ENCODE measurements around the gene TSSK1B.

TSSK1B gene

GRCh38 chr5:113448252-113448651, 13.5 kb upstream of the TSSK1B start:
- no peak overlapping the region for H3K9ac ChIP-seq (ENCODE audit: low read depth in 1 of 2, low read length in 2 of 2)

GRCh38 chr5:113447498-113448050, 12.8 kb upstream of the TSSK1B start:
- Histone ChIP-seq H3K27ac (ENCODE audit: low read depth in 2 of 2, low read length in 2 of 2) (no peak overlapping the region), H3K9ac (ENCODE audit: low read depth in 1 of 2, low read length in 2 of 2) (no peak overlapping the region), H3K9me3 (ENCODE audit: control insufficient read depth in 2 of 2, low read length in 2 of 2) (no peaks in the 10 kb centered on the region), H3K27me3 (ENCODE audit: control insufficient read depth in 2 of 2, insufficient read depth in 2 of 2, low read length in 2 of 2) (no peaks in the 10 kb centered on the region), H3K36me3 (ENCODE audit: control insufficient read depth in 2 of 2, insufficient read depth in 2 of 2, low read length in 2 of 2) (no peaks in the 10 kb centered on the region), H3K4me1 (ENCODE audit: control insufficient read depth in 2 of 2, insufficient read depth in 2 of 2, low read length in 2 of 2) (no peaks in the 10 kb centered on the region), H3K4me3 (ENCODE audit: low read length in 2 of 2) (no peak overlapping the region)

More at GRCh38 chr5:113448252-113448651, 13.5 kb upstream of the TSSK1B start:
- H3K27me3 ChIP-seq (ENCODE audit: control insufficient read depth in 2 of 2, insufficient read depth in 2 of 2, low read length in 2 of 2) = no peaks in the 10 kb centered on the region
- no peaks in the 10 kb centered on the region for H3K4me1 ChIP-seq (ENCODE audit: control insufficient read depth in 2 of 2, insufficient read depth in 2 of 2, low read length in 2 of 2)
- H3K4me3 ChIP-seq (ENCODE audit: low read length in 2 of 2) = no peak overlapping the region
- no peaks in the 10 kb centered on the region for H3K36me3 ChIP-seq (ENCODE audit: control insufficient read depth in 2 of 2, insufficient read depth in 2 of 2, low read length in 2 of 2)
- no peak overlapping the region for H3K27ac ChIP-seq (ENCODE audit: low read depth in 2 of 2, low read length in 2 of 2)
- no peaks in the 10 kb centered on the region for H3K9me3 ChIP-seq (ENCODE audit: control insufficient read depth in 2 of 2, low read length in 2 of 2)

- H3K36me3 ChIP-seq (ENCODE audit: control insufficient read depth in 2 of 2, insufficient read depth in 2 of 2, low read length in 2 of 2) = no peaks in the 10 kb centered on the region
- no peak overlapping the region for H3K4me3 ChIP-seq (ENCODE audit: low read length in 2 of 2)
- H3K9me3 ChIP-seq (ENCODE audit: control insufficient read depth in 2 of 2, low read length in 2 of 2) = no peaks in the 10 kb centered on the region
- no peaks in the 10 kb centered on the region for H3K4me1 ChIP-seq (ENCODE audit: control insufficient read depth in 2 of 2, insufficient read depth in 2 of 2, low read length in 2 of 2)
- no peaks in the 10 kb centered on the region for H3K27me3 ChIP-seq (ENCODE audit: control insufficient read depth in 2 of 2, insufficient read depth in 2 of 2, low read length in 2 of 2)
- H3K27ac ChIP-seq (ENCODE audit: low read depth in 2 of 2, low read length in 2 of 2) = no peak overlapping the region
- no peak overlapping the region for H3K9ac ChIP-seq (ENCODE audit: low read depth in 1 of 2, low read length in 2 of 2)
Observed at GRCh38 chr5:113446358-113446927, 11.7 kb upstream of the TSSK1B start.

GRCh38 chr5:113437111-113437510, 2.3 kb upstream of the TSSK1B start:
- H3K36me3 ChIP-seq (ENCODE audit: control insufficient read depth in 2 of 2, insufficient read depth in 2 of 2, low read length in 2 of 2) = no peaks in the 10 kb centered on the region
- H3K27ac ChIP-seq (ENCODE audit: low read depth in 2 of 2, low read length in 2 of 2) = no peak overlapping the region
- H3K4me3 ChIP-seq (ENCODE audit: low read length in 2 of 2) = no peak overlapping the region
- no peaks in the 10 kb centered on the region for H3K4me1 ChIP-seq (ENCODE audit: control insufficient read depth in 2 of 2, insufficient read depth in 2 of 2, low read length in 2 of 2)
- no peaks in the 10 kb centered on the region for H3K27me3 ChIP-seq (ENCODE audit: control insufficient read depth in 2 of 2, insufficient read depth in 2 of 2, low read length in 2 of 2)
- no peak overlapping the region for H3K9ac ChIP-seq (ENCODE audit: low read depth in 1 of 2, low read length in 2 of 2)
- no peaks in the 10 kb centered on the region for H3K9me3 ChIP-seq (ENCODE audit: control insufficient read depth in 2 of 2, low read length in 2 of 2)

DNA sequence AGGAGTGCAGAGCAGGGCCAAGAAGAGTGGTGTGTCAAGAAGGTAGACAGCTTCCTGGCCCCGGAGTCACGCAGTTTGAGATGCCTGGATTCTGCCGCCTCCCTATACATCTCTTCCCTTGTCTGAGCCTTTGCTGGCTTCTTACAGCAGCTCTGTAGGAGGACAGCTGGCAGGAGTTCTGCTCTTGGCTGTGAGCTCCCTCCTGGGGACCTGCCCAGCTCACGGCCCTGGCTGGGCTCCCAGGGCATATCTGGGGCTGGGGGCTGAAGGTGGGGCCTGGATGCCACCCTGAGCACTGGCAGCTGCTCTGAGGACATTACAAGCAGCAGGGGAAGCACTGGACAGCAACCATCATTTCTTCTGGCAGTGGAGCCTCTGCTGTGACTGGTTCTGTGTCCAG, 786 bp upstream of the TSSK1B start:
- H3K27ac ChIP-seq (ENCODE audit: low read depth in 2 of 2, low read length in 2 of 2) = no peak overlapping the region
- no peaks in the 10 kb centered on the region for H3K36me3 ChIP-seq (ENCODE audit: control insufficient read depth in 2 of 2, insufficient read depth in 2 of 2, low read length in 2 of 2)
- no peaks in the 10 kb centered on the region for H3K4me1 ChIP-seq (ENCODE audit: control insufficient read depth in 2 of 2, insufficient read depth in 2 of 2, low read length in 2 of 2)
- H3K9me3 ChIP-seq (ENCODE audit: control insufficient read depth in 2 of 2, low read length in 2 of 2) = no peaks in the 10 kb centered on the region
- no peak overlapping the region for H3K9ac ChIP-seq (ENCODE audit: low read depth in 1 of 2, low read length in 2 of 2)
- H3K4me3 ChIP-seq (ENCODE audit: low read length in 2 of 2) = no peak overlapping the region
- no peaks in the 10 kb centered on the region for H3K27me3 ChIP-seq (ENCODE audit: control insufficient read depth in 2 of 2, insufficient read depth in 2 of 2, low read length in 2 of 2)

DNA sequence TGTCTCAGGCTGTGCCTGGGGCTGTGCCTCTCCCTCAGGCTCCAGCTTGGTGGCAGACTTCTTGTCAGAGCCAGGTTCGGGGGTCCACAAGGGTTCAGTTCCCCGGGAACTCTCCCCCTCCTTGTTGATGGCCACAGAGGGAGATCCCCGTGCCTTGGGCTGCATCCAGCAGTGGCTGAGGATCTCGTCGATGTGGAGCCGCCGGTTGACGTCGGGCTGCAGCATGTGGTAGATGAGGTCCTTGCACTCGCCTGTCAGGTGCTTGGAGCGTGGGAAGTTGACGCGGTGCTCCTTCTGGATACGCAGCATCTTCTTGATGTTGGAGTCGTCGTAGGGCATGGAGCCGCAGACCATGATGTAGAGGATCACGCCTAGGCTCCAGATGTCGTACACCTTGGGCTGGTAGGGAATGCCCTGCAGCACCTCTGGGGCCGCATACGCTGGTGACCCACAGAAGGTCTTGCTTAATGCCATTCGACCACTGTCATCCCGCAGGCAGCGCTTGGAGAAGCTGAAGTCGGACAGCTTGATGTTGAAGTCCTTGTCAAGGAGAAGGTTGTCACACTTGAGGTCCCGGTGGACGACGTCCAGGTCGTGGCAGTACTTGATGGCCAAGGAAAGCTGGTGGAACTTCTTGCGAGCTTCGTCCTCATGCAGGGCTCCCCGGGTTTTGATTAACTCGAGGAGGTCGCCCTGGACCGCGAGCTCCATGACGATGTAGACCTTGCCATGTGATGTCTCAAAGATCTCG, 752 bp downstream of the TSSK1B start:
- Histone ChIP-seq H3K27me3 (ENCODE audit: control insufficient read depth in 2 of 2, insufficient read depth in 2 of 2, low read length in 2 of 2) (no peaks in the 10 kb centered on the region), H3K36me3 (ENCODE audit: control insufficient read depth in 2 of 2, insufficient read depth in 2 of 2, low read length in 2 of 2) (no peaks in the 10 kb centered on the region)

DNA sequence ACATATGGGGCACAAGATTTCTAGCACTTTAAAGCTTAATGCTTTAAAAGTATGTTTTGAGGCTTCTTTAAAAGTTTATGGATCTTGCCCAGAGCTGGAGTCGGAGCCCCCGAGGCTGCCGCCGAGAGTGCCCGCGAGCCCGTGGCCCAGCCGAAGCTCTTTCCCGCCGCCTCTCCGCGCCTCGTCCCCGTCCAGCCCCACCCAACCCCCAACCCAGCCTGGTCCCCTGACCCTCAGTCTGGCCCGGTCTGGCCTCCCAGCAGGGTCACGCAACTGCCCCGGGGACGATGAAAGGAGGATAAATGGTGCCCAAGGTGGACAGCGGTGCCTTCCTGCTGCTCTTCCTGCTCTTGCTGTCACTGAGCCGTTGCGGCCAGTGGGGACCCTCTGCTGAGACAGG, 1.7 kb downstream of the TSSK1B start:
- Histone ChIP-seq H3K9me3 (ENCODE audit: control insufficient read depth in 2 of 2, low read length in 2 of 2) (no peaks in the 10 kb centered on the region), H3K36me3 (ENCODE audit: control insufficient read depth in 2 of 2, insufficient read depth in 2 of 2, low read length in 2 of 2) (no peaks in the 10 kb centered on the region), H3K27ac (ENCODE audit: low read depth in 2 of 2, low read length in 2 of 2) (no peak overlapping the region), H3K27me3 (ENCODE audit: control insufficient read depth in 2 of 2, insufficient read depth in 2 of 2, low read length in 2 of 2) (no peaks in the 10 kb centered on the region), H3K4me3 (ENCODE audit: low read length in 2 of 2) (no peak overlapping the region), H3K4me1 (ENCODE audit: control insufficient read depth in 2 of 2, insufficient read depth in 2 of 2, low read length in 2 of 2) (no peaks in the 10 kb centered on the region), H3K9ac (ENCODE audit: low read depth in 1 of 2, low read length in 2 of 2) (no peak overlapping the region)

More for the DNA sequence above, 752 bp downstream of the TSSK1B start:
- Histone ChIP-seq H3K27ac (ENCODE audit: low read depth in 2 of 2, low read length in 2 of 2) (no peak overlapping the region), H3K4me1 (ENCODE audit: control insufficient read depth in 2 of 2, insufficient read depth in 2 of 2, low read length in 2 of 2) (no peaks in the 10 kb centered on the region), H3K9me3 (ENCODE audit: control insufficient read depth in 2 of 2, low read length in 2 of 2) (no peaks in the 10 kb centered on the region), H3K9ac (ENCODE audit: low read depth in 1 of 2, low read length in 2 of 2) (no peak overlapping the region), H3K4me3 (ENCODE audit: low read length in 2 of 2) (no peak overlapping the region)

GRCh38 chr5:113427871-113428574, 6.8 kb downstream of the TSSK1B start:
- H3K9ac ChIP-seq (ENCODE audit: low read depth in 1 of 2, low read length in 2 of 2) = no peak overlapping the region
- no peak overlapping the region for H3K4me3 ChIP-seq (ENCODE audit: low read length in 2 of 2)
- no peaks in the 10 kb centered on the region for H3K36me3 ChIP-seq (ENCODE audit: control insufficient read depth in 2 of 2, insufficient read depth in 2 of 2, low read length in 2 of 2)
- H3K4me1 ChIP-seq (ENCODE audit: control insufficient read depth in 2 of 2, insufficient read depth in 2 of 2, low read length in 2 of 2) = no peaks in the 10 kb centered on the region
- no peaks in the 10 kb centered on the region for H3K9me3 ChIP-seq (ENCODE audit: control insufficient read depth in 2 of 2, low read length in 2 of 2)
- no peak overlapping the region for H3K27ac ChIP-seq (ENCODE audit: low read depth in 2 of 2, low read length in 2 of 2)
- H3K27me3 ChIP-seq (ENCODE audit: control insufficient read depth in 2 of 2, insufficient read depth in 2 of 2, low read length in 2 of 2) = no peaks in the 10 kb centered on the region

GRCh38 chr5:113425909-113426308, 8.9 kb downstream of the TSSK1B start:
- Histone ChIP-seq H3K4me1 (ENCODE audit: control insufficient read depth in 2 of 2, insufficient read depth in 2 of 2, low read length in 2 of 2) (no peaks in the 10 kb centered on the region), H3K36me3 (ENCODE audit: control insufficient read depth in 2 of 2, insufficient read depth in 2 of 2, low read length in 2 of 2) (no peaks in the 10 kb centered on the region), H3K27ac (ENCODE audit: low read depth in 2 of 2, low read length in 2 of 2) (no peak overlapping the region), H3K4me3 (ENCODE audit: low read length in 2 of 2) (no peak overlapping the region), H3K9me3 (ENCODE audit: control insufficient read depth in 2 of 2, low read length in 2 of 2) (no peaks in the 10 kb centered on the region), H3K27me3 (ENCODE audit: control insufficient read depth in 2 of 2, insufficient read depth in 2 of 2, low read length in 2 of 2) (no peaks in the 10 kb centered on the region), H3K9ac (ENCODE audit: low read depth in 1 of 2, low read length in 2 of 2) (no peak overlapping the region)

DNA sequence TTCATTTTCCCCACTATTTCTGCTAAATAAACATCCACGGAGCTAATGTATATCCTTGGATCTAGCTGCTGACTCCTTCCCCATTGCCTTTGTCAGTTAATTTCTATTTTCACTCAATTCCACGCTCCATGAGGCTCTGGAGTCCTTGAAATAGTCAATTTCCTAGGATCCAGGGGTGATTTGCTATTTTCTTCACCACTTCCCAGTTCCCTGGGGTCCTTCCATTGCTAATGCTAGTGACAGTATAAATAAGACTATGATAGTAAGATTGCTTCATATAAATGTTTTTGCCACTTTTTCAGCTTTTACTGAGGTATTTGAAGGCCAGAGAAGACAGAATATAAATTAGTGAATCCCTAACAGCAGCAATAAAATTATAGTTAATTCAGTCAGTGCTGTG, 13.1 kb downstream of the TSSK1B start:
- Histone ChIP-seq H3K4me1 (ENCODE audit: control insufficient read depth in 2 of 2, insufficient read depth in 2 of 2, low read length in 2 of 2) (no peaks in the 10 kb centered on the region), H3K27ac (ENCODE audit: low read depth in 2 of 2, low read length in 2 of 2) (no peak overlapping the region), H3K4me3 (ENCODE audit: low read length in 2 of 2) (no peak overlapping the region), H3K36me3 (ENCODE audit: control insufficient read depth in 2 of 2, insufficient read depth in 2 of 2, low read length in 2 of 2) (no peaks in the 10 kb centered on the region), H3K27me3 (ENCODE audit: control insufficient read depth in 2 of 2, insufficient read depth in 2 of 2, low read length in 2 of 2) (no peaks in the 10 kb centered on the region), H3K9me3 (ENCODE audit: control insufficient read depth in 2 of 2, low read length in 2 of 2) (no peaks in the 10 kb centered on the region), H3K9ac (ENCODE audit: low read depth in 1 of 2, low read length in 2 of 2) (no peak overlapping the region)

Data from mucosa of rectum (tissue), 2 donors.